Measurements from ENCODE around the gene SPRR1A.
"Not testable (repeated sequence)": the region's sequence is repeated elsewhere in the genome, so short reads cannot be mapped to it uniquely, and the experiment has no call there.

SPRR1A gene

GRCh38 chr1:152976688-152977087 lies 7.2 kb upstream of the SPRR1A start:
- DNase-seq: no peak

- no peak for DNase-seq
Measured at GRCh38 chr1:152977614-152978013, 6.3 kb upstream of the SPRR1A start.

- no peak for DNase-seq
Measured at GRCh38 chr1:152980676-152981075, 3.2 kb upstream of the SPRR1A start.

- DNase-seq: no peak
Measured at GRCh38 chr1:152981146-152981871, 2.6 kb upstream of the SPRR1A start.

- no peak for DNase-seq
Measured at GRCh38 chr1:152982076-152982475, 1.8 kb upstream of the SPRR1A start.

GRCh38 chr1:152983234-152983633 lies 647 bp upstream of the SPRR1A start:
- DNase-seq: no peak

- no peak for DNase-seq
Measured at GRCh38 chr1:152986578-152986977, 2.7 kb downstream of the SPRR1A start.

- no peak for DNase-seq
Measured at GRCh38 chr1:152993186-152993585, 9.3 kb downstream of the SPRR1A start.

GRCh38 chr1:152995842-152996241 lies 12.0 kb downstream of the SPRR1A start:
- DNase-seq: no peak

GRCh38 chr1:152996633-152997400 lies 12.9 kb downstream of the SPRR1A start:
- DNase-seq: no peak

GRCh38 chr1:152997901-152998300 lies 14.0 kb downstream of the SPRR1A start:
- DNase-seq: no peak

- no peak for DNase-seq
Measured at GRCh38 chr1:152998476-152998875, 14.6 kb downstream of the SPRR1A start.

GRCh38 chr1:152999818-153000217 lies 15.9 kb downstream of the SPRR1A start:
- DNase-seq: no peak

GRCh38 chr1:153000294-153000693 lies 16.4 kb downstream of the SPRR1A start:
- no peak for DNase-seq

- no peak for DNase-seq
Measured at GRCh38 chr1:153001382-153001781, 17.5 kb downstream of the SPRR1A start, which contains the start of gene SPRR3. SPRR3 (plus strand) TSS chr1:153001749; CDS start chr1:153003021, 1,272 bp downstream.

- not testable (repeated sequence) for DNase-seq
Measured at GRCh38 chr1:153011235-153011758, 27.4 kb downstream of the SPRR1A start.

GRCh38 chr1:153021829-153022228 lies 37.9 kb downstream of the SPRR1A start:
- not testable (repeated sequence) for DNase-seq

- not testable (repeated sequence) for DNase-seq
Measured at GRCh38 chr1:153022340-153022739, 38.5 kb downstream of the SPRR1A start.

GRCh38 chr1:153023109-153023508 lies 39.2 kb downstream of the SPRR1A start:
- no peak for DNase-seq

GRCh38 chr1:153024413-153024812 lies 40.5 kb downstream of the SPRR1A start:
- DNase-seq: no peak

- no peak for DNase-seq
Measured at GRCh38 chr1:153025797-153026196, 41.9 kb downstream of the SPRR1A start.

- no peak for DNase-seq
Measured at GRCh38 chr1:153028766-153029165, 44.9 kb downstream of the SPRR1A start.

- DNase-seq: no peak
Measured at GRCh38 chr1:153030895-153031294, 47.0 kb downstream of the SPRR1A start, which contains the start of gene SPRR1B. SPRR1B (plus strand) TSS chr1:153031203; CDS start chr1:153032346, 1,143 bp downstream.

GRCh38 chr1:153032073-153032472 lies 48.2 kb downstream of the SPRR1A start:
- DNase-seq: no peak

Data from T-helper 1 cell (primary cell).